Fibroblast of mammary gland (primary cell): Measurements from ENCODE around the gene GALNT17.
A peak's percentile ranks its signal among the peaks of the same experiment; 100 is the strongest.
"Not testable (repeated sequence)": the region's sequence is repeated elsewhere in the genome, so short reads cannot be mapped to it uniquely, and the experiment has no call there.

Source experiments
- DNase-seq: peaks from one replicate; pipeline ENCODE4 v3.0.0-alpha.2; 2010; ENCODE audit warnings: low read depth
- H3K4me3 ChIP-seq: 2 replicates; pipeline ENCODE4 v1.5.1; 2011; ENCODE audit warnings: low read depth, mild to moderate bottlenecking, low read length, moderate library complexity; ENCODE audit not compliant: control insufficient read depth
- TF ChIP-seq, protein P1 (sequence below): conservative IDR thresholded peaks from 2 replicates; pipeline ENCODE4 v1.5.1; 2011; ENCODE audit warnings: low read depth, low read length, inconsistent platforms; ENCODE audit not compliant: control insufficient read depth, insufficient read depth

The GALNT17 gene

GRCh38 chr7:71630516-71630915, 498.6 kb downstream of the GALNT17 start:
- TF ChIP-seq, protein P1, sequence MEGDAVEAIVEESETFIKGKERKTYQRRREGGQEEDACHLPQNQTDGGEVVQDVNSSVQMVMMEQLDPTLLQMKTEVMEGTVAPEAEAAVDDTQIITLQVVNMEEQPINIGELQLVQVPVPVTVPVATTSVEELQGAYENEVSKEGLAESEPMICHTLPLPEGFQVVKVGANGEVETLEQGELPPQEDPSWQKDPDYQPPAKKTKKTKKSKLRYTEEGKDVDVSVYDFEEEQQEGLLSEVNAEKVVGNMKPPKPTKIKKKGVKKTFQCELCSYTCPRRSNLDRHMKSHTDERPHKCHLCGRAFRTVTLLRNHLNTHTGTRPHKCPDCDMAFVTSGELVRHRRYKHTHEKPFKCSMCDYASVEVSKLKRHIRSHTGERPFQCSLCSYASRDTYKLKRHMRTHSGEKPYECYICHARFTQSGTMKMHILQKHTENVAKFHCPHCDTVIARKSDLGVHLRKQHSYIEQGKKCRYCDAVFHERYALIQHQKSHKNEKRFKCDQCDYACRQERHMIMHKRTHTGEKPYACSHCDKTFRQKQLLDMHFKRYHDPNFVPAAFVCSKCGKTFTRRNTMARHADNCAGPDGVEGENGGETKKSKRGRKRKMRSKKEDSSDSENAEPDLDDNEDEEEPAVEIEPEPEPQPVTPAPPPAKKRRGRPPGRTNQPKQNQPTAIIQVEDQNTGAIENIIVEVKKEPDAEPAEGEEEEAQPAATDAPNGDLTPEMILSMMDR: no peak
- no peak for DNase-seq
- no peak overlapping the region for H3K4me3 ChIP-seq

DNA sequence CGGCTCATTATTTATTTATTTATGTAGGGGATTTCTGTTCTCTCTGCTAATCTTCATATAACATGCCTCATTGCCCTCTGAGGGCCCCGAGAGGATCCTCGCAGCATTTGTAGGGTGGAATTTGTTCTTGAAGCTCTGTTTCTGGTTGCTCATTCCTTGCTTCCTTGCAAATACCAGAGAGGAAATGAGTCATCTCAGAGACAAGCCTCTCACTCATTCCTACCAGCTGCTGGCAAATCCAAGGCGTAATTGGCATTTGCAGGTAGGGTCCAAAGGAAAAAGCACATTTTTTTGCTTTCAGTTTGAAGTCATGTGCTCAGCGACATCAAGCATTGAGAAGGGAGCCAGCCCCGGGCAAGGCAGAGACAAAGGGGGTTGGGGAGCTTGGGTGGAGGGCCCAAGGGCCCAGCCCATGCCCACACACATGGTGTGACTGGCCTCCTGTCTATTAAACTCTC, 501.6 kb downstream of the GALNT17 start:
- peak; percentile 92 for DNase-seq
- TF ChIP-seq, protein P1: no peak
- H3K4me3 ChIP-seq: no peak overlapping the region

DNA sequence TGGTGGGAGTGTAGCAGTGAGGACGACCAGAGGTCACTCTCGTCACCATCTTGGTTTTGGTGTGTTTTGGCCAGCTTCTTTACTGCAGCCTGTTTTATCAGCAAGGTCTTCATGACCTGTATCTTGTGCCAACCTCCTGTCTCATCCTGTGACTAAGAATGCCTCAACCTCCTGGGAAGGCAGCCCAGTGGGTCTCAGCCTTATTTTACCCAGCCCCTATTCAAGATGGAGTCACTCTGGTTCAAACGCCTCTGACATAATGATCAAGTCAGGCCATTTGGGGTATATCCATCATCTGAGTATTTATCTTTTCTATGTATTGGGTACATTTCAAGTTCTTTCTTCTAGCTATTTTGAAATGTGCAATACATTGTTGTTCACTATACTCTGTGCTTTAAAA, 503.9 kb downstream of the GALNT17 start:
- H3K4me3 ChIP-seq: not testable (repeated sequence)
- peak; percentile 29 for DNase-seq

DNA sequence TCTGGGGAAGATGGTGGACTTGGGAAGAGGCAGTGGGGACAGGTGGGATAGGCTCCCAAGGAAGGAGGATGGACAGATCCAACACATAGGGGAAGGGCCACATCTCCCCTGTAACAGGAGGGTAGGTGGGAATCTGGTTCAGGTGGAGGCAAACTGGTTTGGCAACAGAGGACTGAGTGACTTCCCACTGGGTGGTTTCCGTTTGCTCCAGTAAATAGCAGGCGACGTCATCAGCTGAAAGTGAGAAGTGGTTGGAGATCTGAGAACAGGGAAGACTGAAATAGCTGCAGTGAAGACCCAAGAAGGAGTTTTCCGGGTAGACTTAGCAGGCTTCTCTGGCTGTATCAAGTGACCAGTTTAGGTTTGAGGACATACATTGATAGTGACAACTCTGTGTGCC, 504.4 kb downstream of the GALNT17 start:
- no peak for DNase-seq
- TF ChIP-seq, protein P1: no peak
- no peak overlapping the region for H3K4me3 ChIP-seq

GRCh38 chr7:71637578-71637977, 505.6 kb downstream of the GALNT17 start:
- TF ChIP-seq, protein P1: no peak
- peak; percentile 82 for DNase-seq
- no peak overlapping the region for H3K4me3 ChIP-seq

- H3K4me3 ChIP-seq: no peak overlapping the region
- TF ChIP-seq, protein P1: no peak
- no peak for DNase-seq
Observed at GRCh38 chr7:71638108-71638507, 506.2 kb downstream of the GALNT17 start.

GRCh38 chr7:71639382-71640085, 507.6 kb downstream of the GALNT17 start:
- DNase-seq: no peak
- H3K4me3 ChIP-seq: no peak overlapping the region
- TF ChIP-seq, protein P1: no peak

DNA sequence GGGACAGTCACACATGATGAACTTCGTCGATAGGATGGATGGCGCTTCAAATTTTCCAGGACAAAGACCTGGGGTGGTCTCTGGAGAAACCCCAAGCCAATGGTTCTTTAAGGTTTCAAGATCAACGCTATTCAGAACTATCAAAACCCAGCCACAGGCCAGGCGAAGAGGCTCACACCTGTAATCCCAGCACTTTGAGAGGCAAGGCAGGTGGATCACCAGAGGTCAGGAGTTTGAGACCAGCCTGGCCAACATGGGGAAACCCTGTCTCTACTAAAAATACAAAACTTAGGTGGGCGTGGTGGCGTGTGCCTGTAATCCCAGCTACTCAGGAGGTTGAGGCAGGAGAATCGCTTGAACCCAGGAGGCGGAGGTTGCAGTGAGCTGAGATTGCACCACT, 511.1 kb downstream of the GALNT17 start:
- not testable (repeated sequence) for DNase-seq, H3K4me3 ChIP-seq
